HG02678 (cell line): ENCODE data around the gene TMEM158.

Source experiments
- ATAC-seq: cut with Tn5 transposase; IDR thresholded peaks from one replicate; pipeline ENCODE4 v1.9.1; 2021; ENCODE audit warnings: mild to moderate bottlenecking, moderate library complexity; ENCODE audit not compliant: unreplicated experiment

Gene TMEM158

DNA sequence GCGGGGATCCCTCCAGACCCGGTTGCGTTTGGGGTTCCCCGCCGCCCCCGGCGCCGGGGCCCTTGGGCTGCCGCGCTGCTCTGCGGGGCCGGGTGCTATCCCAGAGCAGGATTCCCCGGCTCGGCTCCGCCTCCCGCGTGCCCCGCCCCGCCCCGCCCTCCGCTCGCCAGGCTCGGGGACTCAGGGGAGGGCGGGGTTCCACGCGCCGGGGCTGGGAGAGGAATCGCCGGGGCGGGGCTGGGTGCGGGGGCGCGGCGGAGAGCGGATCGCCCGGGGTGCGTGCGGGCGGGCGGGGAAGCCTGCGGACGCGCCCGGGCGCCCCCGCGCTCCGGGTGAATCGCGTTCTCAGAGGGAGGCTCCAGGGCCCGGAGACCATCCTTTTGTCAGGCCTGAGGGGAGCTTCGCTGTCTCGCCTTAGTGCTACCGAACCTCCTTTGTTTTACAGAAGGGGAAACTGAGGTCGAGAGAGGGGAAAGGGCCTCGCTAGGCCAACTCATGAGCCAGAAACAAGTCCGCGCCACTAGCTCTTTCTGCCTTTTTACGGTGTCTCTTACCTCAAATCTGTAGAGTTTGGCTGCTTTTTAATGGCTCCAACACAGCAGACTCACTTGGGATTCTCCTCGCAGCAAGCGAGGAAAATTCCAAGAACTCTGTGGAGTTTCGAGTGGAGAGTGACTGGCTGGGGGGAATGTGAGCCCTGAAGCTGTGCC is at the start of gene TMEM158:
TMEM158 (minus strand) TSS at position 82 of the 710 bp plus-strand sequence. CDS start 260 bp downstream, outside the sequence.
- peak; percentile 79 for ATAC-seq

DNA sequence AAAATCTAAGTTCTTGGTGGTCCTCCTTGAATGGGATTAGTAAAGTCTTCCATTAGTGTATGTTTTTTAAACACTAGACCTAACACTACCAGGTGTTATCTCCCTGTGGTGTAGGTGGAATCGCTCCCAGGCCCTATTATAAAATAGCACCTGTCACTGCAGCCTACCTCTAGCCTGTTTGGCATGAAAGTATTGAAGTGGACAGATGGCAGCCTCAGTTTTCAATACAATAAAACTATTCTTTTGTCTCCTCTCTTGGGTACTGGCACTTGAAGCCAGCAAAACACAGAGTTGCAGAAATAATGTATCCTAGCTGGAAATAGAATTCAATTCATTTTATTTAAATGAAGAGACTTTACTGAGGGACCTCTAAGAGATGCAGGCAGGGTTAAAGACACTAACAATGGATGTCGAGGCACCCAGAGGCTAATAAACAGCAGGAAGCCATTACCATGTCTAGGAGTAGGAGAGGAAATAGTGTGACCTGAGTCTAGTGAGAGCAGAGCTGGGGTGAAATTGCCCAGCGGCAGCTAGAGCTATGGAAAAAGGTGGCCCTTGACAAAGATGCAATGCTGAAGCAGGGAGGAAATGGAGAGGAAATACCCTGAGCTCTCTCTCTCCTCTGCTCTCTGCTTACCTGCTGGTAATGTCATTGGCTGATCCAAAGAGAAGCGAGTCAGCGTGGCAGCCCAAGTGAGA is 49.1 kb upstream of the TMEM158 start:
- no peak for ATAC-seq

DNA sequence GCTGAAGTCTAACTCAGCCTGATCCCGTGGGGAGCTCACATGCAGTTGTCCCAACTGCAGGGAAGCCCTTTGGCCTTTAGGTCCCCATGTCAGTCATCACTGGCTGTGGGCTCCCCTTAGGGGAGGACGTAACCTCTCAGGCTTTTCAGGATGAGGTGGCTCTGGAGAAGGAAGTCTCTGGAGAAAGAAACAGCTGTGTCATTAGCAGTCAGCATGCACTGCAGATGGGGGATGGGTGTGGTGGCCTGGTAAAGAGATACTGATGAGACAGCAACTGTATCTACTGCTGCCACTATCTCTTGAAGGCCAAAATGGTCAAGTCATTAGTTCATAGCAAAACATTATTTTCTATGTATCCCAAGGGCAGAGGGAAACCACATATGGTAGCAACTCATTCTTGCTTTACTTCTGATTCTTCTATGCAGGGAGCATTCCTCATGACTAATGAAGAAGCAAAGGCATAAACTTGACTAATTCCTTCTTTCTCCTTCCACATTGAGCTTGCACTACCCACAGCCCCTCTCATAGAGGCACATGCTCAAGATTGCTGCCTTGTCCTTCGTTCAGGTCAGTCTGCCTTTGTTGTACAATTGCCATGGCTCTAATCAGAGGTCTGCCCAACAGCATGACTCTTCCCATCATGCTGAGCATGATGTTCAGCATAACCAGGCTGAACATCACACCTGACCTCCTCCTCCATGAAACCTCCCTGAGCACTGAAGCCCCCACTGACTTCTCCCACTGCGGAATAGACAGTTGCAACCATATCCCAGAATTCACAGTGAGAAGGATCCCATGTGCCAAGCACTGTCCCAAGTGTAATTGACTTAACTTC is 47.8 kb upstream of the TMEM158 start:
- ATAC-seq = no peak

GRCh38 chr3:45272828-45273470 is 46.9 kb upstream of the TMEM158 start:
- no peak for ATAC-seq

DNA sequence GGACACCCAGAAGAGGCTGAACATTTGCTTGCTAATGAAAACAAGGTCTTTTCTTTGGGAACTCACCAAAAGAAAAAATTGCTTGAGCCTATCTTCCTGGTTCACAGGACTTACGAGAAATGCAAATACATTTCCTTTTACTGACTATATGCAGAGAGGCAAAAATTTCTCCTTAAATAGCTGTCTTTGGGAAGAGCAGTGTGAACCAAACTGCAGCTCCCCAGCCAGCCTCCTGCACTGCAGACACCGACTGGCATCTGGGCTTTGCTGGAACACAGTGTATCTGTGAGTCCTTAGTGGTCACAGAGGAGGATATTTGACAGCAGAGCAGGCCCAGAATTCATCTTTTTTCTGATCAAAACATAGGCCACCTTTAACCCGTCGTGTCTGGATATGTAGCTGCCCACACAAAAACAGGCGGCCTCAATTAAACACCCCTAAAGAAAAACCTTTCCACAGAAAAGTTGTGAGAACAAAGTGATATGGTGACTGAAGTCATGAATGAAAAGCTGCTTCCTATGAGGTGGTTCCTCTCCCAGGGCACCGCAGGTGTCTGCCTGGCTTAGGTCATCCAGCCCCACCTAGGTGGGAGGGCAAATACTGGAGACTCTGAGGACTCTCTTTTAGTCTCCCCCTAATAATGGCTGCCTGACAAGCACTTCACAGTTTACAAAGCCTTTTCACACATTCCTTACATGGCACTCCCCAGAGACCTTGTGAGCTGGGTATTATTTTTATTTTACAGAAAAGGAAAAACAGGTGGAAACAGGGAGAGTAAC is 46.1 kb upstream of the TMEM158 start:
- ATAC-seq = no peak

DNA sequence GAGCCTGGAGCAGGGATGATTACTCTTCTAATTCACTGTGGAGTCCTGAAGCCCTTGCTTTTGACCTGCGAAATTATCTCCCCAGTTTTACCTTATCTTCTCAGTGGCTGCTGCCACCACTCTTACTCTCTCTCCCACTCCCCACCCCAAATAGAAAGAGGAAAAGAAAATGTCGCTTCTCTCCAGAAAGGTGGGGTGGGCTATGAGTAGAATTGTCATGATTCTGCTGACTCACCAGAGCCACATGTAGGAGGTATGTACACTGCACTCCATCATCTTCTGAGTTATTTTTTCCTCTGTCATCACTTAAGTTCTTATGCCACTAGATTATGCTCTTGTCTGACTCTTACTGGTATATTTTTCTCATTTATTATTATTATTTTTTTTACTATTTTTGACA is 43.9 kb upstream of the TMEM158 start:
- no peak for ATAC-seq

GRCh38 chr3:45267097-45267496 is 41.0 kb upstream of the TMEM158 start:
- no peak for ATAC-seq

GRCh38 chr3:45261333-45262110 is 35.4 kb upstream of the TMEM158 start:
- ATAC-seq = no peak

DNA sequence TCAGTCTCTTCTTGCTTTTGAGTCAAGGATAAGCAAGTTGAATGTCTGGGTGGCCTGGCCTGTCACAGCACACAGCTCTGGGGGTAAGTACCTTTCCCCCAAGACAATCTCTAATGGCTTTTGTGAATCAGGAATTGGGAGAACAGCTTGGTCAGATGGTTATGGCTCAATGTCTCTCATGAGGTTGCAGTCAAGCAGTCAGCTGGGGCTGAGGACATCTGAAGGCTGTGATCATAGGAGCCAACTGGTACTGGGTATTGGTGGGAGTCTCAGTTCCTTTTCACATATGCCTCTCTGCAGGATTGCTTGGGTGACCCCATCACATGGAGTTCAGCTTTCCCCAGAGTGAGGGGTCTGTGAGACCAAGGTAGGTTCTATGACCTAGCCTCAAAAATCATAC is 33.0 kb upstream of the TMEM158 start:
- no peak for ATAC-seq

GRCh38 chr3:45258317-45258716 is 32.2 kb upstream of the TMEM158 start:
- ATAC-seq = no peak

- ATAC-seq = no peak
Observed at GRCh38 chr3:45253316-45253715, 27.2 kb upstream of the TMEM158 start.

- ATAC-seq = no peak
Observed at GRCh38 chr3:45252826-45253225, 26.7 kb upstream of the TMEM158 start.

- no peak for ATAC-seq
Observed at GRCh38 chr3:45249391-45249790, 23.3 kb upstream of the TMEM158 start.

DNA sequence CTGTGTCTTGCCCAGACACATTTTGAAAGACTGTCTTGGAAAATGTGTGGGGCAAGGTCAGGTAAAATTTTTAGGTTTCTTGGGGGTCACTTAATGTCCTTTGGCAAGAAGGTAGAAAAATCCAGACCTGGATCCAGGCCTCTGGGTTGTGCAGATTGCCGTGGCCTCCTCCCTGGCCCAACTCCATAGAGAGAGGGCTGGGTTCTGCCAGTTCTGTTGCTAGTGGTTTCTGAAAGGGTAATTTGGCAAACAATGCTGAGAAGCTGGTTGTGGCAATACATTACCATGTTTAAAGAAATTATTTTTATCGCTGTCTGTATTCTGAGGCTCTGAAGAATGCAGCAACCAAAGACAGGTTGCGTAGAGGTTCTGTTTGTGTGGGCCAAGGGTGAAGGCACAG is 20.2 kb upstream of the TMEM158 start:
- no peak for ATAC-seq

- no peak for ATAC-seq
Observed at GRCh38 chr3:45244356-45244755, 18.3 kb upstream of the TMEM158 start.

- no peak for ATAC-seq
Observed at GRCh38 chr3:45241206-45241605, 15.1 kb upstream of the TMEM158 start.

DNA sequence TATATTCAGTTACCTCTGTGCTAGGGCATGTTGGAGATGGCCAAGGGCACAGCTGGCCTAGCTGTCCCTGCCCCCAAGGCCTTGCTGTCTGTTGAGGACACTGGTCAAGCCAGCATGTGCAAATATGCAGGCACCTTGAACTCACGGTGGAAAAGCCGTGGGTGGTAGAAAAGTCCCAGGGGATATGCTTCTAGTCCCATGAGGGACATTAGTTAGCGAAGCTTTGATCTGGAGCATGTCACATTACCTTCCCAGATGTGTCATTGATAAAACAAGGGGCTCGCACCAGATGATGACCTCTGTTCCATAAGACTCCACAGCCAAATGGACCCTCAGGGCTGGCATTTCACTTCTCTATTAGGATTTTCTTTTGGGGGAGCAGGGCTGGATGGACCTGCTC is 14.2 kb upstream of the TMEM158 start:
- no peak for ATAC-seq

DNA sequence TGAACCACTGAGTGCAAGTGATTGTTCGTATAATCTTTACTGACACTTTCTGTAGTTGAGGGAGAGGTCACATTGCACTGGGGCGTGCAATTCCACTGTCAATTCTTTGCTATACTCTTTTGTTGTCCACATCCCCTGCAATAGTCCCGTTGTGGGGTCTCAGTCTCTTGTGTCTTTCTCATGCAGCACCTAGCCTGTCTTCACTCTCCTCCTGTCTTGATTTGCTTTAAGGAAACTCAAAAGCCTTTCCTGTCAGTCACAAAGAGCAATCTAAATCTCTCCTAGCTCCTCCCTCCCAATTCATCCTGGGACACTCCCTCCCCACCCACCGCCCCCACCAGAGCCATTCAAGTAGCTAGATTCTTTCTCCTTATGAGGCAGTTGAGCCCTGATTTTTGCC is 13.2 kb upstream of the TMEM158 start:
- ATAC-seq = no peak

- no peak for ATAC-seq
Observed at GRCh38 chr3:45236964-45237363, 10.9 kb upstream of the TMEM158 start.

- ATAC-seq = no peak
Observed at GRCh38 chr3:45235409-45235808, 9.3 kb upstream of the TMEM158 start.
